Type B pancreatic cell (in vitro differentiated cells): ENCODE measurements around the gene PPP3CA. TPM values are rescaled to one million over a fixed set of nuclear protein-coding genes. Genes with fewer than 3 reads are reported as not detected.
"Not testable (repeated sequence)": the region's sequence is repeated elsewhere in the genome, so short reads cannot be mapped to it uniquely, and the experiment has no call there.

Experiments used
- DNase-seq: peaks from one replicate; pipeline ENCODE4 v3.0.0; 2021; ENCODE audit warnings: mixed read lengths; ENCODE audit not compliant: unreplicated experiment; ENCODE audit errors: extremely low spot score
- H3K27ac Mint-ChIP-seq: 2 replicates; pipeline ENCODE4 v1.8.0; 2021; ENCODE audit warnings: mild to moderate bottlenecking, mixed read lengths
- H3K27me3 Mint-ChIP-seq: 2 replicates; pipeline ENCODE4 v1.8.0; 2021; ENCODE audit warnings: mixed read lengths
- H3K36me3 Mint-ChIP-seq: 2 replicates; pipeline ENCODE4 v1.8.0; 2021; ENCODE audit warnings: mixed read lengths
- H3K4me1 Mint-ChIP-seq: one replicate; pipeline ENCODE4 v1.8.0; 2021; ENCODE audit warnings: mixed read lengths; ENCODE audit not compliant: unreplicated experiment
- H3K4me3 Mint-ChIP-seq: 2 replicates; pipeline ENCODE4 v1.8.0; 2021; ENCODE audit warnings: mild to moderate bottlenecking, mixed read lengths
- H3K9me3 Mint-ChIP-seq: 2 replicates; pipeline ENCODE4 v1.8.0; 2021; ENCODE audit warnings: mixed read lengths
- total RNA-seq: library from RNA; stranded (reverse); gene quantifications from 2 replicates; pipeline ENCODE4 v1.2.1, GENCODE V29; 2021; ENCODE audit warnings: low replicate concordance
- TF ChIP-seq, protein P1 (sequence below): fragments of 200-600 bp; sonication (generic); conservative IDR thresholded peaks from 2 replicates; pipeline ENCODE4 v1.5.0; 2021; ENCODE audit warnings: antibody characterized with exemption, mild to moderate bottlenecking

Gene PPP3CA
- total RNA-seq, 1 donor from 2014 or later, result 35.4 TPM

DNA sequence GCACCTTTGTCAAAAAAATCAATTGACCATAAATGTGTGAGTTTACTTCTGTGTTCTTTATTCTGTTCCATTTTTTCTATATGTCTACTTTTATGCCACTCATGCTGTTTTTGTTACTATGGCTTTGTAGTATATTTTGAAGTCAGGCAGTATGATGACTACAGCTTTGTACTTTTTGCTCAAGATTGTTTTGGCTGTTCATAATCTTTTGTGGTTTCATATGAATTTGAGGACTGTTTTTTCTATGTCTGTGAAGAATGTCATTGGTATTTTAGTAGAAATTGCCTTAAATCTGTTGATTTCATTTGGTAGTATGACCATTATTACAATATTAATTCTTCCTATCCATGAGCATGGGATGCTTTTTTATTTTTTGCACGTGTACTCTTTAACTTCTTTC lies 346.8 kb downstream of the PPP3CA start:
- Mint-ChIP-seq H3K27me3 (no peaks in the 10 kb centered on the region), H3K27ac (no peak overlapping the region)
- TF ChIP-seq, protein P1, sequence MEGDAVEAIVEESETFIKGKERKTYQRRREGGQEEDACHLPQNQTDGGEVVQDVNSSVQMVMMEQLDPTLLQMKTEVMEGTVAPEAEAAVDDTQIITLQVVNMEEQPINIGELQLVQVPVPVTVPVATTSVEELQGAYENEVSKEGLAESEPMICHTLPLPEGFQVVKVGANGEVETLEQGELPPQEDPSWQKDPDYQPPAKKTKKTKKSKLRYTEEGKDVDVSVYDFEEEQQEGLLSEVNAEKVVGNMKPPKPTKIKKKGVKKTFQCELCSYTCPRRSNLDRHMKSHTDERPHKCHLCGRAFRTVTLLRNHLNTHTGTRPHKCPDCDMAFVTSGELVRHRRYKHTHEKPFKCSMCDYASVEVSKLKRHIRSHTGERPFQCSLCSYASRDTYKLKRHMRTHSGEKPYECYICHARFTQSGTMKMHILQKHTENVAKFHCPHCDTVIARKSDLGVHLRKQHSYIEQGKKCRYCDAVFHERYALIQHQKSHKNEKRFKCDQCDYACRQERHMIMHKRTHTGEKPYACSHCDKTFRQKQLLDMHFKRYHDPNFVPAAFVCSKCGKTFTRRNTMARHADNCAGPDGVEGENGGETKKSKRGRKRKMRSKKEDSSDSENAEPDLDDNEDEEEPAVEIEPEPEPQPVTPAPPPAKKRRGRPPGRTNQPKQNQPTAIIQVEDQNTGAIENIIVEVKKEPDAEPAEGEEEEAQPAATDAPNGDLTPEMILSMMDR, result no peak

DNA sequence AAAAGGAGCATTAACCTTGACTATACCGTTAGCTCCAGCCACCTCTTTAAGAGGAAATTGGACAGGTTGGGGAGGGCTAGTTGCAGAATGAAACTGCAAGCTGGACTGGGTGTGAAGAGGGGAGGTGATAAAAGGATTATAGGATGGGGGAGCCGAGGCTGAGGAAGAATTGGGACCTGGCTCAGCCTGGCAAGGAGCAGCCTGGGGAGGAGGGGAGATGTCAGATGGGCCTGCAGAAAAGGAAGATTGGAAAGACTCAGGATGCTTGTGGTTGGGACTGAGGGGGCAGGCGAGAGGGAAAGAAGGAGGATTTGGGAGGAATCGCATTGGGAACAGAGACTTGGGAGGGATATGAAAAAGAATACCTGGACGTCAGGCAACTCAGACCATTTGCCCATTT lies 351.7 kb downstream of the PPP3CA start:
- Mint-ChIP-seq H3K4me3 (no peak overlapping the region), H3K9me3 (no peaks in the 10 kb centered on the region), H3K4me1 (no peaks in the 10 kb centered on the region), H3K27me3 (no peaks in the 10 kb centered on the region), H3K36me3 (no peaks in the 10 kb centered on the region), H3K27ac (no peak overlapping the region)
- no peak for DNase-seq
- TF ChIP-seq, protein P1, result no peak

More for the DNA sequence above, 346.8 kb downstream of the PPP3CA start:
- Mint-ChIP-seq H3K4me3 (no peak overlapping the region), H3K36me3 (no peaks in the 10 kb centered on the region), H3K9me3 (no peaks in the 10 kb centered on the region), H3K4me1 (no peaks in the 10 kb centered on the region)
- DNase-seq, result no peak

DNA sequence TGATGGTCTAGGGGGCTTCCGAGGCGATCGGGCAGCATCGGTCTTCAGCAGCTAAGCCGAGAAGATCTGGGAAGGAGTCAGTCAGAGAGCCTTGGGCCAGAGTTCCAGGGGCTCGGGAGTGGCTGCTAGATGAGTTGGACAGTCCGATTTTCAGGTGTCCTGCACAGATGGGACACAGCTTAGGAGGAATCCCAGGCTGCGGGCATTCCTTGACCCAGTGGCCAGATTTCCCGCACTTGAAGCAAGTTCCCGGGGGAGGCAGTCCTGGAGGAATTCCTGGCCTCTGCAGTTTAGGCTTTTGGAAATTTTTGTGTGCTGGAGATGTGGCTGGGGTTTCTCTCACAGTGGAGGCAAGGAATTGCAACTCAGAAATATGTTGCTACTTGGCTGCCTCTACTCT lies 352.3 kb downstream of the PPP3CA start:
- DNase-seq, H3K4me3 Mint-ChIP-seq, H3K27ac Mint-ChIP-seq, H3K36me3 Mint-ChIP-seq, H3K9me3 Mint-ChIP-seq, H3K4me1 Mint-ChIP-seq, H3K27me3 Mint-ChIP-seq: not testable (repeated sequence)

DNA sequence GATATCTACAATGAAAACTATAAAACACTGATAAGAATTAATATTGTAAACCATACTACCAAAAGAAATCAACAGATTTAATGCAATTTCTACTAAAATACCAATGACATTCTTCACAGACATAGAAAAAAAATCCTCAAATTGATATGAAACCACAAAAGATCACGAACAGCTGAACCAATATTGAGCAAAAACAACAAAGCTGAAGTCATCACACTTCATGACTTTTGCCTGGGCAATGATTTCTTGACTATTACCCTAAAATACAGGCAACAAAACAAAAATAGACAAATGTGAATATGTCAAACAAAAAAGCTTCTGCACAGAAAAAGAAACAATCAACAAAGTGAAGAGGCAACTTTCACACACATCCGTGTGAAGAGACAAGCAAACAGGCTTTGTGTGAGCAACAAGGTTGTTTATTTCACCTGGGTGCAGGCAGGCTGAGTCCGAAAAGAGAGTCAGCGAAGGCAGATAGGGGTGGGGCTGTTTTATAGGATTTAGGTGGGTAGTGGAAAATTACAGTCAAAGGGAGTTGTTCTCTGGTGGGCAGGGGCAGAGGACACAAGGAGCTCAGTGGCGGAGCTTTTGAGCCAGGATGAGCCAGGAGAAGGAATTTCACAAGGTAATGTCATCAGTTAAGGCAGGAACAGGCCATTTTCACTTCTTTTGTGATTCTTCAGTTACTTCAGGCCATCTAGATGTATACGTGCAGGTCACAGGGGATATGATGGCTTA lies 355.8 kb downstream of the PPP3CA start:
- not testable (repeated sequence) for H3K27me3 Mint-ChIP-seq, H3K4me1 Mint-ChIP-seq, H3K4me3 Mint-ChIP-seq, DNase-seq, H3K36me3 Mint-ChIP-seq, H3K9me3 Mint-ChIP-seq, H3K27ac Mint-ChIP-seq

DNA sequence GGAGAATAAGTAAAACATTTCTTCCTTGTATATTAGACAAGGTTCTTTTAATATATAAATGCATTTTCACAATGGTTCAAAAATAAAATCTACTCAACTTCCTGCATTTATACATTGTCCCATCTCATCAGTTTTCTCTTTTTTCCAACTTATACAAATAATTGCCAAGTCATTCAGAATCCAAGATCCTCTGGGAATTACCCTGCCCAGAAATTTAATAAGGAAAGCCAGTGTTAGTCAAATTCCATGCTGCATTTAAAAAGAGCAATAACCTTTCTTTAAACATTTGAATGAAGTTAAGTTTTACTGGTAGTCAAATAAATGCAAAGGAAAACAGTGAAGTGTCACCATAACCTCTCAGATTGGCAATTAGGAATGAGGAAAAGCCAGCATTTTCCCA lies 357.9 kb downstream of the PPP3CA start:
- DNase-seq, result no peak
- H3K36me3 Mint-ChIP-seq, result no peaks in the 10 kb centered on the region
- H3K27ac Mint-ChIP-seq, result no peak overlapping the region
- peaks cover 5% of the 10 kb centered on the region for H3K9me3 Mint-ChIP-seq
- H3K27me3 Mint-ChIP-seq, result no peaks in the 10 kb centered on the region
- no peaks in the 10 kb centered on the region for H3K4me1 Mint-ChIP-seq
- TF ChIP-seq, protein P1, result no peak
- H3K4me3 Mint-ChIP-seq, result no peak overlapping the region

DNA sequence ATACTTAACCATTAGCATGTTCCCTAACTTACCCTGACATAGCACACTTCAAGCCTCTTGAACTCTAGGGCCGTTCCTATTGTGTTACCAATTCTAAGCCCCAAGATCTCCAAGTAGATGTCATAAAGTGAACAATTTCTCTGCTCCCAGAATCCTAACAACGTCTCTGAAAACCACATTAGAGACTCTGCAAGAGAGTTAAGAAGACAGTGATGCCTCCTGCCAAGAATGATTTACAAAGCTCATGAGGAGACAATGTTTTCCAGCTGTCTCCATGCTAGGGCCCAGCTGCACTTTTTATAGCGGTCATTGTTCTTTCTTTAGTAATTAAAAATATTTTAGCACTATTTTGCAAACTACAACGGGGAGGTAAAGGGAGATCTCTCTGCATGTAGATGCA lies 358.4 kb downstream of the PPP3CA start:
- no peak overlapping the region for H3K27ac Mint-ChIP-seq
- TF ChIP-seq, protein P1, result no peak
- H3K4me3 Mint-ChIP-seq, result no peak overlapping the region
- H3K4me1 Mint-ChIP-seq, result no peaks in the 10 kb centered on the region
- DNase-seq, result no peak
- no peaks in the 10 kb centered on the region for H3K36me3 Mint-ChIP-seq
- no peaks in the 10 kb centered on the region for H3K27me3 Mint-ChIP-seq
- peaks cover 5% of the 10 kb centered on the region for H3K9me3 Mint-ChIP-seq
